Measurements from ENCODE around the gene PCK2. TPM values are rescaled to one million over a fixed set of nuclear protein-coding genes. Genes with fewer than 3 reads are reported as not detected.

Gene PCK2
- total RNA-seq, 1 donor from 2014 or later, result 3.1 TPM

DNA sequence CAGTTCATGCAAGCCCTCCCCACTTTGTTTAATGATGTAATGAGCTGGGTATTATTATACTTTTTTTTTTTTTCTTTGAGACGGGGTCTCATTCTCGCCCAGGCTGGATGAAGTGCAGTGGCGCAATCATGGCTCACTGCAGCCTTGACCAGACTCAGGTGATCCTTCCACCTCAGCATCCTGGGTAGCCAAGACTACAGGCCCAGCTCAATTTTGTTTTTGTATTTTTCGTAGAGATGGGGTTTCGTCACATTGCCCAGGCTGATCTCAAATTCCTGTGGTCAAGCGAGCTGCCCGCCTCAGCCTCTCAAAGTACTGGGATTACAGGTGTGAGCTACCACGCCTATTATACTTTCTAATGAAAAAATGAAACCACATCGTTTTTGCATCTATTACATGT, 15.9 kb downstream of the PCK2 start:
- H3K9me3 ChIP-seq (replicated peaks), result no peaks in the 10 kb centered on the region
- no peaks in the 10 kb centered on the region for H3K27me3 ChIP-seq (ENCODE audit: low read depth)
- H3K27ac ChIP-seq (replicated peaks), result no peak overlapping the region
- H3K4me3 ChIP-seq, result no peak overlapping the region
- peaks cover 21% of the 10 kb centered on the region for H3K4me1 ChIP-seq
- intact Hi-C loops (cut with micrococcal nuclease), result no loop called here
- TF ChIP-seq, protein P1, sequence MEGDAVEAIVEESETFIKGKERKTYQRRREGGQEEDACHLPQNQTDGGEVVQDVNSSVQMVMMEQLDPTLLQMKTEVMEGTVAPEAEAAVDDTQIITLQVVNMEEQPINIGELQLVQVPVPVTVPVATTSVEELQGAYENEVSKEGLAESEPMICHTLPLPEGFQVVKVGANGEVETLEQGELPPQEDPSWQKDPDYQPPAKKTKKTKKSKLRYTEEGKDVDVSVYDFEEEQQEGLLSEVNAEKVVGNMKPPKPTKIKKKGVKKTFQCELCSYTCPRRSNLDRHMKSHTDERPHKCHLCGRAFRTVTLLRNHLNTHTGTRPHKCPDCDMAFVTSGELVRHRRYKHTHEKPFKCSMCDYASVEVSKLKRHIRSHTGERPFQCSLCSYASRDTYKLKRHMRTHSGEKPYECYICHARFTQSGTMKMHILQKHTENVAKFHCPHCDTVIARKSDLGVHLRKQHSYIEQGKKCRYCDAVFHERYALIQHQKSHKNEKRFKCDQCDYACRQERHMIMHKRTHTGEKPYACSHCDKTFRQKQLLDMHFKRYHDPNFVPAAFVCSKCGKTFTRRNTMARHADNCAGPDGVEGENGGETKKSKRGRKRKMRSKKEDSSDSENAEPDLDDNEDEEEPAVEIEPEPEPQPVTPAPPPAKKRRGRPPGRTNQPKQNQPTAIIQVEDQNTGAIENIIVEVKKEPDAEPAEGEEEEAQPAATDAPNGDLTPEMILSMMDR (IDR thresholded peaks at IDR 0.05; ENCODE audit: borderline replicate concordance), result no peak
- DNase-seq, result no peak
- H3K36me3 ChIP-seq, result no peaks in the 10 kb centered on the region

DNA sequence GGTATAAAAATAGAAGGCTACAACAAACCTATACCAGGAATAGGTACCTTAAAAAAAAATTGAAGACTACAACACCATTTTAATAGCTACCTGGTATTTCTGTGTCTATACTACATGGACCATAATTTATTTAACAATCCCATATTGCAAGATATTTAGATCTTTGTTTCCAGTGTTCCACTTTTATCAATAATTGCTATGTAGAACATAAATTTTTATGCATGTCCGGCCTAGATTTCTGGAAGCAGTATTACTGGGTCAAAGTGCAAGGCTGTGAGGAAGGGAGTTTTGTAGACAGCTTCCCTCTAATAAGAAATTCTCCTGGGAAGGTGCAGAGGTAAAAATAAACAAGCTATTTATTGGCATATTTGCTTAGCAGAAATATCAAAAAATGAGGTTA, 16.4 kb downstream of the PCK2 start:
- TF ChIP-seq, protein P1 (IDR thresholded peaks at IDR 0.05; ENCODE audit: borderline replicate concordance), result no peak
- no peak for DNase-seq
- H3K27ac ChIP-seq (replicated peaks), result no peak overlapping the region
- no peaks in the 10 kb centered on the region for H3K36me3 ChIP-seq
- no peaks in the 10 kb centered on the region for H3K27me3 ChIP-seq (ENCODE audit: low read depth)
- intact Hi-C loops (cut with micrococcal nuclease), result no loop called here
- H3K4me1 ChIP-seq, result peaks cover 25% of the 10 kb centered on the region
- no peaks in the 10 kb centered on the region for H3K9me3 ChIP-seq (replicated peaks)
- no peak overlapping the region for H3K4me3 ChIP-seq

DNA sequence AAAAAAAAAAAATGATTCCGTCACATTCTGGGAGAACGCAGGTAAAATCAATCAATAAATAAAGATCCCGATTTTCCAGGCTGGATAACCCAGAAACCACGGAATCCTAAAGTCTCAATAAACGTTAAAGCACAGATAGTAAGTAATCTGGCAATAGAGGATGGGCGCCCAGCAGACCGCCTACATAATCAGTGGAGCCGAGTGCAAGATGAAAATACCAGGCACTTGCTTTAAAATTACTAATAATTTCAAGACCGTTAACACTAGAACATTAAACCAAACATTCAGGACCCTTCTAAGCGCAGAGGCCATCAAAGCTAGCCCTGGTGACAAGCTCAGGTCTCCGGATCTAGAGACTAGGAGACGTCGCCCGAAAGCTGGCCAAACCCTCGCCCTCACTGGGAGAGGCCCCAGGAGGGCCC, 19.3 kb downstream of the PCK2 start:
- Histone ChIP-seq H3K4me1 (peaks cover 44% of the 10 kb centered on the region), H3K36me3 (peaks cover 23% of the 10 kb centered on the region), H3K27me3 (ENCODE audit: low read depth) (no peaks in the 10 kb centered on the region), H3K27ac (replicated peaks) (peak overlapping the region; percentile 98), H3K9me3 (replicated peaks) (no peaks in the 10 kb centered on the region), H3K4me3 (peak overlapping the region; percentile 76)
- TF ChIP-seq, protein P1 (IDR thresholded peaks at IDR 0.05; ENCODE audit: borderline replicate concordance), result no peak
- DNase-seq, result no peak
- intact Hi-C loops (cut with micrococcal nuclease), result no loop called here

DNA sequence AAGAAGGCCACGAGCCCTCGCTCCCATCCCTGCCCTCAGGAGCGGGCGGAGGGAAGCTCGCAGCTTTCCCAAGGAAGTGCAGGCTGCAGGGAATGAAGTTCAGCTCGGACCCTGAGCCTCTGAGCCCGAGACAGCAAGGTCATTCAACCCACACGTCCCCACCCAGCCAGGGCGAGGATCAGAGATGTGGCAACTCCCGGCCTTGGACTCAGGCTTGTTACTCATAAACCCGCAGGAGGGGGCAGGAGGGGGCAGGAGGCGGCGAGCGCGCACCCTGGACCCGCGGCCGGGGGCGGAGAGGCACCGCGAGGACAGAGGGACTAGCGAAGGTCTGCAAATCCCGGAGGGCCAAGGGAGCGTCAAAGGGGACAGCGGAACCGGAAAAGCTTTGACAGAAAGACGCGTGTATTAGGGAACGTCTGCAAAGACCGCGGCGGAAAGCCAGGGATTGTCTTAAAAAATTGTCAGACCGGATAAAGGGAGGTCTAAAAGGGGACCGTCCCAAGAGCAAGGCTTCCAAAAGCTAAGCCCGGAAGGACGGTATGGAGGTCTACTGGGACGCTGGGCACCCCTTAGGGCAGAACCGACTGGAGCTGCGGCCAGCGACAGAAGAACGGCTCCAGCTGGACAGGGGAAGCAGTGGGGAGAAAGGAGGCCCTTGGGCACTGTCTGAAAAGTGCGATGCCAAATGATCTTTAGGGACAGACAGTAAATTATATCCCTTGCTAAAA, 19.9 kb downstream of the PCK2 start:
- Histone ChIP-seq H3K4me3 (peak overlapping the region; percentile 76), H3K36me3 (peaks cover 28% of the 10 kb centered on the region), H3K4me1 (peaks cover 39% of the 10 kb centered on the region), H3K9me3 (replicated peaks) (no peaks in the 10 kb centered on the region), H3K27me3 (ENCODE audit: low read depth) (no peaks in the 10 kb centered on the region), H3K27ac (replicated peaks) (peak overlapping the region; percentile 98)
- intact Hi-C loops (cut with micrococcal nuclease), result no loop called here
- peak; percentile 86 for DNase-seq
- TF ChIP-seq, protein P1 (IDR thresholded peaks at IDR 0.05; ENCODE audit: borderline replicate concordance), result no peak

DNA sequence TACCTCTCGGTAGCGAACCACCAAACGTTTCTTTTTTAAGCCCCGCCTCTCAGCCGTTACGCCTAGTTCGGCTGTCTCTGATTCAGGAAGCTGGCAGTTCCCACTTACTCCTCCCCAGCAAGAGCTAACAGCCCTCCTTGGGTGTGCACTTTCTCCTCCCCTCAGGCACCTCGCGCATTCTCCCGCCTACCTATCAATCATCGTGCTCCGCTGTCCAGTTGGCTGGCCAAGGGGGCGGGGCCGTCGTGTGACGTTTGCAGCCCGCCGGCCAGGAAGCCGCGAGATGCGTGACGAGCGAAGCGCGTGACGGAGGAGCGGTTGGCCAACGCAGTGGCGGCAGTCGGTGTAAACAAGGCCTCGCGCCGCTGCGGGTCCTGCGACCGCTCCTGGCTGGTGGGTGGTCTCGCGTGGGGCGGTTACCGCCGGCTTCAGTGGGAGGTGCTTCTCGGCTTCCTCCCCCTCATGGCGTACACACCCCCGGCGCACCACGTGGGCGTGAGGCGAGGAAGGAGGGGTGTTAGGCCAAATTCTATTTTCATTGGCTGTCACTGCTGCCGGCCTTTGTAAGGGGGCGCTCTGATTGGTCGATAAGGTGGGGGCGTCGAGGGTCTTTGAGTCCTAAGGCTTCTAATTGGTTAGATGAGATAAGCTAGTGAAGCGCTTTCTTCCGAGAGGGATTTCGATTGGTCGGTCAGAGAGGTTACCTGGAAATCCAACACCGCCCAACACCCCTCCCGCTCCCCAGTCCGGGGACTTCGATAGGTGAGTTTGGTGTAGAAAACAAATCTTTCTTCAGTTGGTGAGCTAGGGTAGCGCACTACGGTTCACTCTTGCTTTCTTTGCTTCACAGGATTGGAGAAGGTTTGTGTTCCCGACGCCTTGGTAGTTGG, 20.7 kb downstream of the PCK2 start, which contains the start of the genes DCAF11 and NRL:
Gene DCAF11 (plus strand): TSS at position 246 of the 890 bp plus-strand sequence. CDS start 818 bp downstream, outside the sequence.
Gene NRL (minus strand): TSS at position 418 of the 890 bp plus-strand sequence. CDS start 32,101 bp downstream, outside the sequence.
- peak within 1 kb of the TSS; percentile 76 for H3K4me3 ChIP-seq
- H3K27ac ChIP-seq (replicated peaks), result peak within 1 kb of the TSS; percentile 98
- peaks cover 36% of the 10 kb centered on the region for H3K36me3 ChIP-seq
- no peaks in the 10 kb centered on the region for H3K27me3 ChIP-seq (ENCODE audit: low read depth)
- intact Hi-C loops (cut with micrococcal nuclease), result no loop called here
- no peaks in the 10 kb centered on the region for H3K9me3 ChIP-seq (replicated peaks)
- TF ChIP-seq, protein P1 (IDR thresholded peaks at IDR 0.05; ENCODE audit: borderline replicate concordance), result no peak
- DNase-seq, result peak; percentile 98
- peaks cover 35% of the 10 kb centered on the region for H3K4me1 ChIP-seq

All from left ventricle myocardium inferior (tissue), 1 donor.